Osteocyte (in vitro differentiated cells): ENCODE results near the gene ASIC4. TPM values are rescaled to one million over a fixed set of nuclear protein-coding genes. Genes with fewer than 3 reads are reported as not detected.

Experiments used
- DNase-seq: peaks from one replicate; pipeline ENCODE4 v3.0.0; 2021; ENCODE audit warnings: mixed read lengths; ENCODE audit not compliant: unreplicated experiment; ENCODE audit errors: extremely low spot score
- H3K27ac Mint-ChIP-seq: one replicate; pipeline ENCODE4 v1.8.0; 2021; ENCODE audit warnings: mild to moderate bottlenecking, mixed read lengths; ENCODE audit not compliant: unreplicated experiment
- H3K27me3 Mint-ChIP-seq: one replicate; pipeline ENCODE4 v1.8.0; 2021; ENCODE audit warnings: mixed read lengths; ENCODE audit not compliant: unreplicated experiment
- H3K36me3 Mint-ChIP-seq: one replicate; pipeline ENCODE4 v1.8.0; 2021; ENCODE audit warnings: mixed read lengths; ENCODE audit not compliant: unreplicated experiment
- H3K4me1 Mint-ChIP-seq: one replicate; pipeline ENCODE4 v1.8.0; 2021; ENCODE audit warnings: mixed read lengths; ENCODE audit not compliant: unreplicated experiment
- H3K4me3 Mint-ChIP-seq: one replicate; pipeline ENCODE4 v1.8.0; 2021; ENCODE audit warnings: mild to moderate bottlenecking, moderate library complexity, mixed read lengths; ENCODE audit not compliant: unreplicated experiment
- H3K9me3 Mint-ChIP-seq: one replicate; pipeline ENCODE4 v1.8.0; 2021; ENCODE audit warnings: mixed read lengths; ENCODE audit not compliant: unreplicated experiment
- total RNA-seq: library from RNA; stranded (reverse); gene quantifications from 2 replicates; pipeline ENCODE4 v1.2.1, GENCODE V29; 2021
- TF ChIP-seq, protein P1 (sequence below): fragments of 200-600 bp; sonication (generic); IDR thresholded peaks from 2 replicates; pipeline ENCODE4 v1.5.0; 2021; ENCODE audit warnings: antibody characterized with exemption, mild to moderate bottlenecking, moderate library complexity

ASIC4 gene
- total RNA-seq, 1 donor from 2014 or later, result 0.11 TPM

DNA sequence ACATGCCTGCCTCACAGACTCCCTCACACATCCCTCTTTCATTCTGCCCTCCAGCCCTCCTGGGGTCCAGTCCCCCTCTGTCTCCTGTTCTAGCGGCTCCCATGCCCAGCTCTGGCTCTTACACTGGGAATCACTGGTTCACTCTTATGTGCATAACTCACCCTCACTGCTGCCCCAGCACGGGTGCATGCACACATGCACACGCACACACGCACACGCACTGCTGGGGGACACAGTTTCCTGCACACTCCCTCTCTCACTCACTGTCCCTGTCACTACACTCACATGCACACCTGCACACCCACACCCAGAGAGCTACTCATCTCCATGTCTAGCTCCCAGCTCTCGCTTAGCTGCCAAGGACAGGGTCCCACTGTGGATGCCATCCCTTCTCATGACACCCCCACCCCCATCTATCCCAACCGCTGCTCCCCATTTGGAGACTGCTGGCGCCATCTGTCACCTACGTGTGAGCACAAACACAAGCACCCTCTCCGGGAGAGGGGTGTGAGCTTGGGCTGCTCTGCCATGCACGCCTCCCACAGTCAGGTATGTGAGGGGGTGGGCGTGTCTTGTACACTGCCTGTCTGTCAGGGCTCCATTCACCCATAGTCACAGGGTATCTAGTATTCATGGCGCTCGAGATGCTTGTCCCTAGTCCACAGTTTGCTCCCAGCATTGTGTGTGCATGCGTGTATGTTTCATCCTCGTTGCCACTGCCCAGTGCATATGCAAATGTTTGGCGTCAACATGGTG is 1.8 kb downstream of the ASIC4 start:
- H3K4me3 Mint-ChIP-seq, result no peak overlapping the region
- peaks cover 15% of the 10 kb centered on the region for H3K4me1 Mint-ChIP-seq
- H3K36me3 Mint-ChIP-seq, result no peaks in the 10 kb centered on the region
- H3K9me3 Mint-ChIP-seq, result no peaks in the 10 kb centered on the region
- H3K27ac Mint-ChIP-seq, result no peak overlapping the region
- H3K27me3 Mint-ChIP-seq, result peaks cover 59% of the 10 kb centered on the region
- TF ChIP-seq, protein P1, sequence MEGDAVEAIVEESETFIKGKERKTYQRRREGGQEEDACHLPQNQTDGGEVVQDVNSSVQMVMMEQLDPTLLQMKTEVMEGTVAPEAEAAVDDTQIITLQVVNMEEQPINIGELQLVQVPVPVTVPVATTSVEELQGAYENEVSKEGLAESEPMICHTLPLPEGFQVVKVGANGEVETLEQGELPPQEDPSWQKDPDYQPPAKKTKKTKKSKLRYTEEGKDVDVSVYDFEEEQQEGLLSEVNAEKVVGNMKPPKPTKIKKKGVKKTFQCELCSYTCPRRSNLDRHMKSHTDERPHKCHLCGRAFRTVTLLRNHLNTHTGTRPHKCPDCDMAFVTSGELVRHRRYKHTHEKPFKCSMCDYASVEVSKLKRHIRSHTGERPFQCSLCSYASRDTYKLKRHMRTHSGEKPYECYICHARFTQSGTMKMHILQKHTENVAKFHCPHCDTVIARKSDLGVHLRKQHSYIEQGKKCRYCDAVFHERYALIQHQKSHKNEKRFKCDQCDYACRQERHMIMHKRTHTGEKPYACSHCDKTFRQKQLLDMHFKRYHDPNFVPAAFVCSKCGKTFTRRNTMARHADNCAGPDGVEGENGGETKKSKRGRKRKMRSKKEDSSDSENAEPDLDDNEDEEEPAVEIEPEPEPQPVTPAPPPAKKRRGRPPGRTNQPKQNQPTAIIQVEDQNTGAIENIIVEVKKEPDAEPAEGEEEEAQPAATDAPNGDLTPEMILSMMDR, result no peak
- no peak for DNase-seq

DNA sequence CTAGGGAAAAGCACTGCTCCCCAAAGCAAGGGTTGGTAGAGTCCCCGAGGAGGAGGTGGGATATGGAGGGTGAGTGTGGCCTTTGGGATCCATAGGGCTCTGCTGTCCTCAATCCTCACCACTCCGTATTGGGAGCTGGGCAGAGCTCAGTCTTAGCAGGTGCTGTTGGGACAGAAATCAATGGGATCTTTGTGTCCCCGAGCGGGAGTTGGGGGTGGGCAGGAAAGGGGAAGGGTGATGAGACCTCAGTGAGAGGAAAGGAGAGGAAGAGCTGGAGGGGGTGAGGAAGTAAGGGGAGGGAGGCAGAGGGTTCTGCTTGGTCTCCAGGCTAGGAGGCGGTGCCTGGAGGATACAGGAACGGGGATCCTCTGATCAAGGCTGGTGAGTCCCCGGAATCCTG is 2.6 kb downstream of the ASIC4 start:
- H3K36me3 Mint-ChIP-seq, result no peaks in the 10 kb centered on the region
- H3K9me3 Mint-ChIP-seq, result no peaks in the 10 kb centered on the region
- H3K27ac Mint-ChIP-seq, result no peak overlapping the region
- no peak overlapping the region for H3K4me3 Mint-ChIP-seq
- TF ChIP-seq, protein P1, result no peak
- peaks cover 57% of the 10 kb centered on the region for H3K27me3 Mint-ChIP-seq
- H3K4me1 Mint-ChIP-seq, result peaks cover 24% of the 10 kb centered on the region
- DNase-seq, result no peak

- TF ChIP-seq, protein P1, result no peak
- Mint-ChIP-seq H3K36me3 (no peaks in the 10 kb centered on the region), H3K9me3 (no peaks in the 10 kb centered on the region), H3K4me3 (no peak overlapping the region), H3K27me3 (peaks cover 47% of the 10 kb centered on the region), H3K4me1 (peaks cover 23% of the 10 kb centered on the region), H3K27ac (no peak overlapping the region)
- no peak for DNase-seq
These were observed 3.9 kb downstream of the ASIC4 start for GRCh38 chr2:219517954-219518778.

GRCh38 chr2:219519526-219519916 is 5.2 kb downstream of the ASIC4 start:
- TF ChIP-seq, protein P1, result no peak
- H3K4me3 Mint-ChIP-seq, result no peak overlapping the region
- H3K36me3 Mint-ChIP-seq, result no peaks in the 10 kb centered on the region
- peaks cover 13% of the 10 kb centered on the region for H3K4me1 Mint-ChIP-seq
- DNase-seq, result no peak
- H3K9me3 Mint-ChIP-seq, result no peaks in the 10 kb centered on the region
- no peak overlapping the region for H3K27ac Mint-ChIP-seq
- H3K27me3 Mint-ChIP-seq, result peaks cover 34% of the 10 kb centered on the region

- H3K27me3 Mint-ChIP-seq, result peaks cover 31% of the 10 kb centered on the region
- DNase-seq, result no peak
- TF ChIP-seq, protein P1, result no peak
These were observed 5.8 kb downstream of the ASIC4 start for GRCh38 chr2:219520079-219520478.

More at GRCh38 chr2:219520079-219520478, 5.8 kb downstream of the ASIC4 start:
- Mint-ChIP-seq H3K27ac (no peak overlapping the region), H3K4me1 (peaks cover 13% of the 10 kb centered on the region), H3K36me3 (no peaks in the 10 kb centered on the region), H3K9me3 (no peaks in the 10 kb centered on the region), H3K4me3 (no peak overlapping the region)
